Stimulated activated CD8-positive, alpha-beta memory T cell treated with anti-CD3 and anti-CD28 coated beads, Interleukin-7, amount 100 ng/mL, for 24 hours (primary cell): ENCODE data around the gene TNFAIP8L2.
A peak's percentile ranks its signal among the peaks of the same experiment; 100 is the strongest.

Experiments used
- DNase-seq: peaks from one replicate; pipeline ENCODE4 v3.0.0-alpha.2; 2020; ENCODE audit warnings: low read depth

The TNFAIP8L2 gene

DNA sequence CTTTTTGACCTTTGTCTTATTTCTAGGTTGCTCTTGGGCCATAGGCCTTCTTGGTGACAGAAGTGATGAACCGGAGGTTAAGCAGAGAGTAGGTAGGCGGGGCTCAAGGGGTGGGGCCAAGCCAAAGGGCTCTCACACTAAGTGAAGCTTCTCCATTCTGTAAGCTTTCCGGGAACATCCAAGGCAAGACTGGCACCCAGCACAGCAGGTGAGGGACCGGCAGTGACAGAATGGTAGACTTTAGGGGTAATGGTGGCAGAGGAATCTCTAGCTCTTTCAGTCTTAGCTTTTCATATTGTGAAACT, at the start of gene TNFAIP8L2:
Gene TNFAIP8L2, plus strand, starts transcription at position 135 of the 305 bp plus-strand sequence. CDS start 2,049 bp downstream, outside the sequence.
- peak; percentile 69 for DNase-seq

DNA sequence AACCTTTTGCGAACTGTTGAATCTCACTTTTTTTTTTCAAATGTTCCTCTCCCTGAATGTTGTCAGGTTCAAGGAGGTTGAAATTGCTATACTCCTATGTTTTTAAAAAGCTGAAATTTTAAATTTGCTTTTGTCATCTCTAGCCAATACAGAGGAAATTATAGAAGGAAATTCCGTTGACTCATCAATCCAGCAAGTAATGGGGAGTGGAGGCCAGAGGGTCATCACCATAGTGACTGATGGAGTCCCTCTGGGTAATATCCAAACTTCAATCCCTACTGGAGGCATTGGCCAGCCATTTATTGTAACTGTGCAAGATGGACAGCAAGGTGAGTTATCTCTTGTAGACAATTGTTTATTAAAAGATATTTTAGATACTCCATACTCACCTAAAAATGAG, 49.6 kb upstream of the TNFAIP8L2 start:
- no peak for DNase-seq

DNA sequence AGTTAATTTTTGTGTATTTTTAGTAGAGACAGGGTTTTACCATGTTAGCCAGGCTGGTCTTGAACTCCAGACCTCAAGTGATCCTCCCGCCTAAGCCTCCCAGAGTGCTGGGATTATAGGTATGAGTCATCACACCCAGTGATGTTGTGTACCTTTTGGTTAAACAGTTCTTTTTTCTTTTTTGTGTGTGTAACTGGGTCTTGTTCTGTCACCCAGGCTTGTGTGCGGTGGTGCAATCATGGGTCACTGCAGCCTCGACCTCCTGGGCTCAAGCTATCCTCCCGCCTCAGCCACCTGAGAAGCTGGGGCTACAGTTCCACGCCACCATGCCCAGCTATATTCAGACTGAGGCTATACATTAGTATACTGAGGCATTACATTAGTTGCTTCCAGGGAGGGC, 48.1 kb upstream of the TNFAIP8L2 start:
- no peak for DNase-seq

DNA sequence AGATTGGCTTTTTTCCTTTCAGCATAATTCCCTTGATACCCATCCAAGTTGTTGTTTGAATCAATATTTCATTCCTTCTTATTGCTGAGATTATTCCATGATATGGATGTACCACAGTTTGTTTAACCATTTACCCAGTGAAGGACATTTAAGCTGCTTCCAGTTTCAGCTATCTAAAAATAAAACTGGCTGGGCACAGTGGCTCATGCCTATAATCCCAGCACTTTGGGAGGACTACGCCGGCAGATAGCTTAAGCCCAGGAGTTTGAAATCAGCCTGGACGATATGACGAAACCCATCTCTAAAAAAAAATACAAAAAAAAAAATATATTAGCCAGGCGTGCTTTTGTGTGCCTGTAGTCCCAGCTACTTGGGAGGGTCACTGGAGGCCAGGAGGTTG, 42.6 kb upstream of the TNFAIP8L2 start:
- DNase-seq = no peak

DNA sequence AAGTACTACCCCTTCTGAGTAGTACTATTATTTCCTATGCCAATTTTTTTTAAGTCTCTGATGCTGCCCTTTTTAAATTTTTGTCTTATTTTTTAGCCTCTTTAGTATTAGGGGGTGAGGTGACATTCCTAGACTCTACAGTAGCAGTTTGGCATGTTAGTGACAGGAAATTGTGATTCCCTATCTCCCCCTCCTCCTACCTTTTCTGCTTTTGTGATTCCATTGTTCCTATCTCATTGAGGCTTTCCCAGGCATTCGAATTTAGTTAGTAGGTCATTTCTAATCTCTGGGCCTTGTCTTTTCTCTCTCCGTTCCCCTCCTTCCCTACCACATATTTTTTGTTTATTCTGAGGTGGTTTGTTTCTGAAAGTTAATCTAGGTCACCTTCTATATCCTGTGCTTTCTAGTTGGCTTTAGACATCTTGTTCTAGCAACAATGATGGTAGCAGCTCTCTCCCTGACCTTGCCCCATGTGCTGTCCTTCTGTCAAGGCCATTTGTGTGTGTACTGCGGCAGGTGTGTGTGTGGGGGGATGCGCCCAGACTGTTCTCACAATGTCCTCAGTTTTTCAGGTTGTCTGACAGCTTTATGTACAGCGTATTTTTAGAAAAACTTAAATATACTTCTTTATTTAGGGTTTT, 31.6 kb upstream of the TNFAIP8L2 start:
- DNase-seq = no peak

DNA sequence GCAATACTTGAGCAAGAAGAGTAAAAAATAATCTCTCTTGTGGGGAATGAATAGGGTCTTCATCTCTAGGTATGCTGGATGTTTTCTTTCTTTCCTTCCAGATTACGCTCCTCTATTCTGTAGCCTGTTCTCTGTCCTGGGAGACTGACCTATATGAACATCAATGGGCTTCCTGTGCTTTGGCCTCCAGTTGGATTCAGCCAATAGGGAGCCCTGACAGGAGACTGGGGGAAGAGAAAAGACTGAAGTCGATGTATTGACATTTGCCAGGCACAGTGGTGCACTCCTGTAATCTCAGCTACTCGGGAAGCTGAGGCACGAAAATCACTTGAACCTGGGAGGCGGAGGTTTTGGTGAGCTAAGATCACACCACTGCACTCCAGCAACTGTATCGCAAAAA, 27.6 kb upstream of the TNFAIP8L2 start:
- DNase-seq = no peak

DNA sequence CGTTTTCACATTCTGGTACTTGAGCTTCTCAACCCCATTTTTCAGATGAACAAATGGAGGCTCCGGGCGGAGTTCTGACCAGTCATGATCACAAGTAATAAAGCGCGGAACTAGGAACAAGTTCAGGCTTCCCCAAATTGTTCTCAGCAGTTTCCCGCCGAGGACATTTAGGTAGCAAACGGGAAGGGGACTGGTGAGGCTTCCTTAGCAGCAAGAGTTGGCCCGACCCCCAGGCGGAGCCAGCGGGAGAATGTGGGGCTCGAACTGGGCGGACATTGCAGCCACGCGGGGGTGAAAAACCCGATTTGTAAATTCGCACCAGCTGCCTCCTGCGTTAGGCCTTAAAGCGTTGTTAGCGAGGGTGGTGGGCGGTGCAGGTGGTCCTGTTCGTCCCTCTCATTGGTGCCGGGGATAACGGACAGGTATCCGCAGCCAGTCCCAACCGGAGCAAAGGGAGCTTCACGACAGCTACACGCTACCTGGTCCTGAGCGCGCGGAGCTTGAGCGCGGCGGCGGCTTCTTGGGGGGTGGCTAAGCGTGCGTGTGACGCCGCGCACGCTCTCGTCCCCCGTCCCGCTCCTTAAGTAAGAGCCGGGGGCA, 25.4 kb upstream of the TNFAIP8L2 start:
- DNase-seq = peak; percentile 55

DNA sequence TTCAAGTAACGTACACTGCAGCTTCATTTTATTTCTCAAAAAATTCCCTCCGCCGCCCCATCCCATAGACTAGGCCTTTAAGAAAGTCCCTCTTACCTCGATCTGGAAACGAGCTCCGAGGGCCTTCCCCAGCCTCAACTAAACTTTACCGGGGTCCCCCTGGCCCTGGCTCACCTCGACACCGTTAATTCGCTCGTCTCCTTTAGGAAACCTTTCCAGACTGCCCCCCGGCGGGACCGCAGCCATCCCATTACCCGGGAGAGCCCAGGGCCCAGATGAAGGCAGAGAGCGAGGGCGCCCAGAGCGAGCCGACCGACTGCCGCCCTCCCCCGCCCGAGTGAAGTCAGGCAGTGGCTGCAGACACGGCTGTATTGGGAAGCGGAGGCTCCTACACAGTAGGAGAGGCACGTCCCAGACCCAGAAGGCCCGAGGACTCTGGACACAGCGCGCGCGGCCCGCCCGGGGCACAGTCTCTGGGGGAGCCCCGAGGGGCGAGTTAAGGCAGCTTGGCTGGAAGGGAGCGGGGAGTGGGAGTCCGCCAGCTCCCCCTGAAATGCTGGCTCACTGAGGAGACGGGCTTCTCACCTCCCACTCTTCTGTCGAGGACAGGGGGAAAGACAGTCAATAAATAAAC, 24.6 kb upstream of the TNFAIP8L2 start:
- DNase-seq = no peak

DNA sequence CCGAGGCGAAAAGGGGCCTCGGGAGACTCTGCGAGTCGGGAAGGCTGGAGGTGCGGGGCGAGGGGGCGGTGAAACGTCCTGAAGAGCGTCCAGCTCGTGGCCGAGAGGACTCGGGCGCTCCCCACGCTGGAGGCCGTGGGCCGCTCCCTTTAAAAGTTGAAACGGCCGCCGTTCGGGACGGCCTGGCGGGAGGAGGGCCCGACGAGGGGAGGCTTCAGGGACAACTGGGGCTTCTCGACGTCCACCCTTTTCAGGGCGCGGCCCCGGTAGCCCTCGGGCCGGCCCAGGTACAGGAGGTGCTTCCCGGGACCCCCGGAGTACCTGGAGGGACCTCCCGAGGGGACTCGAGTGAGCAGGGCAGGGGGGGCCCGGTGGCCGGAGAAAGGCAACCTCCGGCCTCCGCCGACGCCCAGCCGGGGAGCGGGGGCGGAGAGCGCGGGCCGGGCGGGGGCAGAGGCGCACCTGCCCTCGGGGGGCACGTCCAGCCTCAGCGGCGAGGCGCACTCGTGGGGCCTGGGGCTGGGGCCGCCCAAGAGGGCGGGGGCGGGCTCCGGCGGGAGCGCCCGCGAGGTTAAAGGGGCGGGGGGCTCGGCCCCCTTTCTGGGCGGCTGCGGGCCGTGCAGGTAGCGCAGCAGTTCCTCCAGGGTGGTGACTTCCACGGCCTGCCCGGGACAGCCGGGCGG, 24.0 kb upstream of the TNFAIP8L2 start:
- DNase-seq = no peak

DNA sequence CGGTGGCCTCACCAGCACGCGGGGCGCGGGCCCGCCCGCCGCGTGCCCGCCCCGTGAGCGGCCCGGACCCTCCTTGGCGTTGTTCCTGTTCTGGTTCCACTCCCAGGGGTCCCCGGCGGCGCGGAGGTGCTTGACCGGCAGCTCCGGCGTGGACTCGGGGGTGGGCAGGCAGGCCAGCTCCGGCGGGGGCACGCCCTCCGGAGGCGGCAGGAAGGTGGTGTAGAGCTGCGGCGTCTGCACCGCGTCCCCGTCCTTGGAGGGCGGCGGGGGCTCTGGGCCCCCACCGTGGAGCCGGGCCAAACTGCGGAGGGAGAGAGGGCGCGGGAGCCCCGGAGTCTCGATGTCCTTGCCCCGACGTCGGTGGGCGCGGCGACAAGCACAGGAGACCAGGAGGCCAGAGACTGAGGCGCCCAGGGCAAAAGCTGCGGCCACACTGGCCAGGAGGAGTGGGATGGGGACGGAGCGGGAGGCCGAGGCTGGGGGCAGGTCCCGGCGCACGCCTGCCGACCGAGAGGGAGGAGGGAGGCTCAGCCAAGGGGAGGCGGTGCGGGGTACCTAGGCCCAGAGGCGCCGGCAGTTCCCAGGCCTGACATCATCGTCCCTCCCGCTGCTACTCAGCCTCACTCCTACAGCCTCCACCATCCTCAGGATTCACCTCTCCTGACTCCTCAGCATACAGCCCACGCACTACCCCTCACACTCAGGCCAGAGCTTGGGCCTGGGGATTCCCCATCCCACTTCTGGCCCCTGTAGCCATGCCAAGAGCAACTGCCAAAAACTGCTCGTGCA, 23.2 kb upstream of the TNFAIP8L2 start:
- DNase-seq = no peak

DNA sequence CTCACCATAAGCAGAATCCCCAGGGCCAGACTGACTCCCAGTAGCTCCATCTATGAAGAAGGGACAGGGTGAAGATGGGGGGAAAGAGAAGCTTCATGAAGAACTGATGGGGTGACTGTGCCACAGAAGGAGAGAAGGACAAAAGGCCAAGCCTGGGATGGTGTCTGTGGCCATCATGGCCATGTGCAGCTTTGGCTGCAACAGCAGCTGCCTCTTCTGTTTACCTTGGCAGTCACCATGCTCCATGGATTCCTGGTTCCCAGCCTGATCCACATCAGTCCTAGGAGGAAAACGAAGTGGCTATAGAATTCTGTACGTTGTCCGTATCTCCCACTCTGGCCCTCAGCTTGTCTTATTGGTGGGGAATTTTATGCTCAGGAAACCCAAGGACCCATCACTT, 22.1 kb upstream of the TNFAIP8L2 start:
- DNase-seq = no peak

DNA sequence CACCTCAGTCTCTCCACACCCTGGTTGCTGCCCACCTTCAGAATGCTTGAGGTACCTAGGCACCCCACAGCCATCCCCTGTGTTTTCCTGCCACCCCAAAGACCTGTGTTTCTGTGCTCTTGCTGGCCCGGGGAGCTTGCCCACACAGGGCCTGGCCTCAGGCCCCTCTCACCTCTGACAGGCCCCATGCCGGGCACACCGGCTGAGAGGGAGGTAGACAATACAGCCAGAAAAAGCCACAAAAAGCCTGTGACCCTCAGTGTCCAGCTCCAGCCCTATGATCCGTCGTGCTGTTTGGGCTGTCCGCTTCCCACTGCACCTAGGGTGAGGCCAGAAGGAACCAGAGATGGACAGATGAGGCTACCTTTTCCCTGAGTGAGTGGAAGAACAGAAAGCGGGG, 21.5 kb upstream of the TNFAIP8L2 start:
- DNase-seq = no peak

DNA sequence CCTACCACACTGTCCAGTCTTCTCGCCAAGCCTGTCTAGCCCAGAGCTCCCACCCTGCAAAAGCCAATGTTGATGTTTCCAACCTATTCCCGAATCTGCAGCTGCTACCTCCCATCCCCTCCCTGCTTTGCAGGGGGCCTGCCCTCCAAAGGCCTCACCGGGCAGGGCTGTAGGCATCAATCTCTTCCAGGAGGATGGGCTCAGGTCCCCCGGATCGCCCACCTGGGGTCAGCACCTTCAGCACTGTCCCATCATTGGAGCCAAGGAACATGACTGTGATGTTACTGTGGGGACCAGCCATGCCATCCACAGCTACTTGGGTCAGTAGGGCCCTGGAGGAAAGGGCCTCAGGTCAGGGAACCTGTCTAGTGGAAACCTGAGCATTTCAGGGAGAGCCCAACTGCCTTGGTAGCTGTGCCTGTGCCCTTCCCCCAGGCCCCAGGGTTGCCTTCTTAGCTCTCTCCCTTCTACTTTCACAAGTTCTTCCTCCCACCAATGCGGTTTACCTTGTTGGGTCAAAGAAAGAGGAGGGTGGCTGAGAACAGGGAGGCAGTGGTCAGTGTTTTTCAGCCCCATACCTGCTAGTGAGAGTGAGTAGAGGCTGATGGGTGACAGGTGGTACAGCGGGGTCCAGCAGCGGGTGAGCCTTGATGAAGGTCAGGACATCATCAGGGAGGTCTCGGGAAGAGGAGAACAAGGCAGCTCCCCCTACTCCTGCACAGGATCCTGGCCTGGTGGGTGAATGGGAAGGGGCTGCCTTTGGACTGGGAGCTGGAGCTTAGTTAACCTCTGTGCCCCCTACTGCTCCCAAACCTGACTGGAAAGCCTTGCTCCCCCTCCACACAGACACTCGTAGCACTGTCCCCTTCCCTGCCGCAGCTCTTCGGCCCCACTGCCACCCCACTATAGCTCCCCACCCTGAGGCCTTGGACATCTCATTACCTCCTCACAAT, 20.7 kb upstream of the TNFAIP8L2 start:
- DNase-seq = no peak

DNA sequence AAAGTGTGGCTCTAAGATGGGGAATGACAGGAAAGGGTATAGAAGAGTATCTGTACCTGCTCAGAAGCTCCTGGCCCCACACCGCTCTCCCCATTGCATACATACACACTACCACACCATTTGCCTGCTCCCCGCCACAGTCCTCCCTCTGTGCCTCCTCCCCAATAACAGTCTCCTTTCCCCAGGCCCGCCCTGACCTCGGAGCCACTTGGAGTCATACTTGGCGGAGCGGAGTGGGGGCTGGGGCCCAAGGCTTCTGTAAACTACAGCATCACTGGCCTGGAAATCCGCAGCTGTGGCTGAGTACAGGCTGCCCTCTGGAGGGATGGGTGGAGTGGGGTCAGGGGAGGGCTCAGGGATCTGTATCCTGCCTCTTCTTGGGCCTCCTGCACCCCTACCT, 18.7 kb upstream of the TNFAIP8L2 start:
- DNase-seq = no peak

DNA sequence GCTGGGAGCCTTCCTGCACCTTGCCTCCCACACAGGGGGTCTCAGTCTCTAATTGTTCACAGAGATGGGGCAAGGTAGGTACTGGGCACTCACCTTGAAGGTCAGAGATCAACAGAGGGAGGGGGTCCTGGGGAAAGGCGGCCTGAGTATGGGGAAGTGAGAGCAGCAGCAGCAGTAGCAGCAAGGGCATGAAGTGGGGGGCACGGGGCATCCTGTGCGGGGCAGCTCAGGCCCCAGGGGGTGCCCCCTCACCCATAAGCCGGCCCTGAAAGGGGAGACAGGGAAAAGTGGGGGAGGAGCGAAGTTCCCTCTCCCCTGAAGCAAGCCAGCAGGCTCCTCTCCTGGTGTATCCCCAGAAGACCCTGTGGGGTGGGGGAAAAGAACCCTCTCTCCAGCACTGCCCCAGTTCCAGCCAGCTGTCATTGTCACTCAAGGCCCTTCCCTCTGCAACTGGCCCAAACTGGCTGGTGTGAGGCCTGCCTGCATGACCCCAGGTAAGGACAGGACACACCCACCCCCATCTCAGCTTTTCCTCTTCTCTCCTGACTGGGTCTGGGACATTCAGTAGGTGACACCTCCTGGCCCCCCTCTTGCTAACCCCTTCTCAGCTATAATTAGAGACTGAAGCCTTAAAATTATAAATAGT, 13.9 kb upstream of the TNFAIP8L2 start:
- DNase-seq = no peak

DNA sequence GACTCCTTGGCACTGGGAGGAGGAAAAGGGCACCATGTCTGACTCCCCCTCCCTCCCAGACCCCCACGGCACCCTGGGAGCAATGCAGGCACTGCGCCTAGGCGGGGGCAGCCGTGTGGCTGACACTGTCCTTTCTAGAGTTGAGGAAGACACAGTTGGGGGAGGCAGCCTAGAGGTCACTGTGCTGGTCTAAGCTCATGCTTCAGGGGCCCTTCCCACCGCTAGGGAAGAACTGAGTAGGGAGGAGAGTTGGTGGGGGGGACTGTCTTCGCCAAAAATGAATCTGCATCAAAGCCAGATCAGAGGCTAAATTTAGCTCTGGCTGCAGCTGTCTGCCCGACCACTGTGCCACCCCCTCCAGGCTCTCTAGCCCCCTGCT, 13.4 kb upstream of the TNFAIP8L2 start:
- DNase-seq = no peak

DNA sequence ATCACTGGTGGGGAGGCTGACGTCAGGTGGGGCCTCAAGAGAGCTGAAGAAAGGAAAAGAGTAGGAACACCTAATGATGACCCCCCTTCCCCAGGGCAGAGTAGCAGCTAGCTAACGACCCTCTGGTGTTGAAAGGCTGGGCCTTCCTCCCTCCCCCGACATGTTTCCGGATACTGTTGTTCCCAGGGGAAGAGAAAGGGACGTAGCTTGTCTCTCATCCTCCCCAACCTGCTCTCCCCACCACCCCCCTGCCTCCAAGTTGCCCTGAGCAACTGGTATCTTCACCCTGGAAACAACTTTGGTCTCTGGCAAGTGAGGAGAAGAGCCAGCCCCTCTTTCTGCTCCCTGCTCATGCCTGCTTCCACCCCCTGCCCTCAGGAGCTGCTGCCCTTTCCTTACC, 12.5 kb upstream of the TNFAIP8L2 start:
- no peak for DNase-seq

DNA sequence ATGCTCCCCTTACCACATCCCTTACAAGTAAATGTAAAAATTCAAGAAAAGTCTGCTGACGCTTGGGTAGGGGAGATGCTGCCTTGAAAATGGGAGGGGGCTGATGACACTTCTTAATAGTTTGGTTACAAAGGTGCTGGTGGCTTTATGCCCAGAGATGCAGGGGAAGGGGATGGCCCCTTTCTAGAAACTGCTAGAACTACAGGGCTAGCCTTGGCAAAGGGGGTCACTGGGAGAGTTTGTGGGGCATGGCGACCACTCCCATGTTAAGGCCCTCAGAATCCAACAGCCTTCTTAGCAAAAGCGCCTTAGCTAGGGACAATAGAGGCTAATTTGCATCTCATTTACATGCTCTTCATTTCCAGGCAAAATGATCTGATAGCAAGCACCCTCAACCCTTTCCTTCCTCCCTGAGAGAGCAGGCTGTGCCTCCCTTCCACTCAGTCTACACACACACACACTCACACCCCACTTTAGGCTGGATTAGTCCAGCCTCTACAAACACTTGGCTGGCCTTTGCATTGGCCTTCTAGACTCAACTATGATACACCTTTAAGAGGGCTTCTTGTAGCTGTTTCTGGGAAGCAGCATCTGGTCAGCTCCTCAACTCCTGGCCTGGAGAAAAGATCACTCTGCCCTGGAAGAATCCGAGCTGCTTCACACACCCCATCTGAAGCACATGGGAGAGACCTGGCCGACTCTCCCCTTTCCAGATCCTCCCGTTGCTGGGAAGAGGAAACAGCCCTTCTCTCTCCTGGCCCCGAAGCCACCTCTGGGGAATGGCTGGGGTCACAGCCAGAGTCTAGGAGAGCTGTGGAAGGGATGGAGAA, 11.8 kb upstream of the TNFAIP8L2 start:
- no peak for DNase-seq

DNA sequence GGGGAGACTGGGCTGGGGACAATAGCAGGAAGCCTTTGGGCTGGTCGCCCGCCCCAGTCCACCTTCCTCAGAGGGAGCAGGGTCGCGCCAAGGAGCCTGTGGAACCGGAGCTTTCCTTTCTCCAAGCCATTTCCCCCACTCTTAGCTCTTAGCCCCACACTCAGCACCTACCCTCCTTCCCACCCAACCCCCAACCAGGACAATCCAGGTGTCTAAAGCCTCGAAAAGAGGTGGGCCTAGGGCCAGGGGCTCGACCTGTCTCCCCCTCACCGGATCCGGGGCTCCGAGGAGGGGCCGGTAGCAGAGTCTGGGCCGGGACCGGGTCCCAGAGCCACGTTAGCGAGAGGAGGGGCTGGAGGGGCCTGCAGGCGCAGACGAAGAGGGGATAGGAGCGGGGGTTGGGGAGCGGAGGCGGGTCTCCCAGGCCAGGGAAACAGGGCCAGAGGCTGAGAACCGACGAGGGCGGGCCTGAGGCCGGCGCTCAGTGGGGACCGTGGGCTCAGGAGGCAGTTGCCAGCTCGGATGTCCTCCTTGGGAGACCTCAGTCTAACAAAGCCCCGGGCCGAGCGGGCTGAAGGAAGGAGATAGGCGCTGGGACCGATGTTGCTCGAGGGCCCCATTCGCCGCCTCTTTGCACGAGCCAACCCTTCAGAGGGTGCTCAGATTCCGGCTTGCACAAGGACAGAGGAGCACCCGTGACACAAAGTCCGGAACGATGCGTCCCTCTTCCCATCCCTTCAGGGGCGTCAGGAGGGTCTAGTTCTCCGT, 11.0 kb upstream of the TNFAIP8L2 start:
- no peak for DNase-seq
